Ovary (tissue), 3 donors: Measurements from ENCODE around the gene GRN.

Experiments used
- EP300 ChIP-seq: sonication (generic); formaldehyde crosslinking; IDR thresholded peaks from one replicate; pipeline ENCODE4 v1.6.1; 2017; ENCODE audit warnings: antibody characterized with exemption
- POLR2A ChIP-seq: fragments of 450-650 bp; IDR thresholded peaks from one replicate; pipeline ENCODE4 v1.6.1; 2017; ENCODE audit warnings: antibody characterized with exemption, mild to moderate bottlenecking, moderate library complexity
- TF ChIP-seq, protein P1 (sequence below), 3 donors: fragments of 450-650 bp in 2 of 3; fragments of 200-600 bp in 1 of 3; IDR thresholded peaks; one replicate each; pipeline versions ENCODE4 v1.5.1 to v1.8.0; 2016 to 2022; ENCODE audit warnings: antibody characterized with exemption in 3 of 3, mild to moderate bottlenecking in 1 of 3
- donor health status: DM: no; HTN: no; CAD: no.

DNA sequence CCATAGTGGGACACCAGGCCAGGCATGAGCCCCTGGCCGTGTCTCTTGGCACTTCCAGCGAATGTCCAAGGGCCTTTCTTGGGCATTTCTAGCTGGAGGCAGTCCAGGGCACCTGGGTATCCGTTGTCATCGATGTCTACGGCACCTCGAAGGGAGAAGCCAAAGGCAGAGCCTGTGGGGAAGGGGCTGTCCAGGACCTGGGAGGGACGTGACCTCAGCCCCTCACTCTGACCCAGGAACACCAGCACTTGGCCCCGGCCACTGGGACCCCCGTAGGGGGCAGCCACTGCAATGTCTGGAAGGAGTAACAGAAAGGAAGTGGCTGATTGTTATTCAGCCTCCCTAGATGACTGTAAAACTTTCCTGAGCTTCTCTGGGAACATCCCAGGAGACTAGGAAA is 35.7 kb downstream of the GRN start:
- no peak for TF ChIP-seq POLR2A
- TF ChIP-seq, protein P1, sequence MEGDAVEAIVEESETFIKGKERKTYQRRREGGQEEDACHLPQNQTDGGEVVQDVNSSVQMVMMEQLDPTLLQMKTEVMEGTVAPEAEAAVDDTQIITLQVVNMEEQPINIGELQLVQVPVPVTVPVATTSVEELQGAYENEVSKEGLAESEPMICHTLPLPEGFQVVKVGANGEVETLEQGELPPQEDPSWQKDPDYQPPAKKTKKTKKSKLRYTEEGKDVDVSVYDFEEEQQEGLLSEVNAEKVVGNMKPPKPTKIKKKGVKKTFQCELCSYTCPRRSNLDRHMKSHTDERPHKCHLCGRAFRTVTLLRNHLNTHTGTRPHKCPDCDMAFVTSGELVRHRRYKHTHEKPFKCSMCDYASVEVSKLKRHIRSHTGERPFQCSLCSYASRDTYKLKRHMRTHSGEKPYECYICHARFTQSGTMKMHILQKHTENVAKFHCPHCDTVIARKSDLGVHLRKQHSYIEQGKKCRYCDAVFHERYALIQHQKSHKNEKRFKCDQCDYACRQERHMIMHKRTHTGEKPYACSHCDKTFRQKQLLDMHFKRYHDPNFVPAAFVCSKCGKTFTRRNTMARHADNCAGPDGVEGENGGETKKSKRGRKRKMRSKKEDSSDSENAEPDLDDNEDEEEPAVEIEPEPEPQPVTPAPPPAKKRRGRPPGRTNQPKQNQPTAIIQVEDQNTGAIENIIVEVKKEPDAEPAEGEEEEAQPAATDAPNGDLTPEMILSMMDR (IDR thresholded peaks at IDR 0.05): no peak
- TF ChIP-seq EP300: no peak
